Endothelial cell of umbilical vein (primary cell): Measurements from ENCODE around the gene CARD18.

Source experiments
- POLR2A ChIP-seq: IDR thresholded peaks from 2 replicates; pipeline ENCODE4 v1.6.1; 2012; ENCODE audit warnings: low read depth, mild to moderate bottlenecking, control low read depth, low read length
- TF ChIP-seq, protein P1 (sequence below), 2 donors: IDR thresholded peaks; 1 replicate in 1 of 2; 2 replicates in 1 of 2; pipeline ENCODE4 v1.5.1; 2011; ENCODE audit warnings: low read length in 2 of 2, mild to moderate bottlenecking in 2 of 2, moderate library complexity in 2 of 2, control low read depth in 1 of 2, inconsistent platforms in 1 of 2, low read depth in 1 of 2; ENCODE audit not compliant: insufficient read depth in 1 of 2; ENCODE audit errors: extremely low read depth in 1 of 2

GRCh38 chr11:105124756-105125155 is 14.8 kb downstream of the CARD18 start:
- TF ChIP-seq, protein P1, sequence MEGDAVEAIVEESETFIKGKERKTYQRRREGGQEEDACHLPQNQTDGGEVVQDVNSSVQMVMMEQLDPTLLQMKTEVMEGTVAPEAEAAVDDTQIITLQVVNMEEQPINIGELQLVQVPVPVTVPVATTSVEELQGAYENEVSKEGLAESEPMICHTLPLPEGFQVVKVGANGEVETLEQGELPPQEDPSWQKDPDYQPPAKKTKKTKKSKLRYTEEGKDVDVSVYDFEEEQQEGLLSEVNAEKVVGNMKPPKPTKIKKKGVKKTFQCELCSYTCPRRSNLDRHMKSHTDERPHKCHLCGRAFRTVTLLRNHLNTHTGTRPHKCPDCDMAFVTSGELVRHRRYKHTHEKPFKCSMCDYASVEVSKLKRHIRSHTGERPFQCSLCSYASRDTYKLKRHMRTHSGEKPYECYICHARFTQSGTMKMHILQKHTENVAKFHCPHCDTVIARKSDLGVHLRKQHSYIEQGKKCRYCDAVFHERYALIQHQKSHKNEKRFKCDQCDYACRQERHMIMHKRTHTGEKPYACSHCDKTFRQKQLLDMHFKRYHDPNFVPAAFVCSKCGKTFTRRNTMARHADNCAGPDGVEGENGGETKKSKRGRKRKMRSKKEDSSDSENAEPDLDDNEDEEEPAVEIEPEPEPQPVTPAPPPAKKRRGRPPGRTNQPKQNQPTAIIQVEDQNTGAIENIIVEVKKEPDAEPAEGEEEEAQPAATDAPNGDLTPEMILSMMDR (IDR thresholded peaks at IDR 0.05; ENCODE audit: extremely low read depth in 1 of 2, insufficient read depth in 1 of 2, low read depth in 1 of 2, low read length in 2 of 2) = no peak
- no peak for TF ChIP-seq POLR2A
